K562 (cell line): ENCODE data around the gene KCNE1.
"Not testable (repeated sequence)": the region's sequence is repeated elsewhere in the genome, so short reads cannot be mapped to it uniquely, and the experiment has no call there.

Source experiments
- FOXM1 ChIP-seq, 2 experiments: fragments of 450-650 bp in 1 of 2; sonication (generic) in 1 of 2; formaldehyde crosslinking in 1 of 2; IDR thresholded peaks; 2 replicates each; pipeline versions ENCODE4 v1.6.1 to v1.9.0; 2017 to 2022; ENCODE audit warnings: low read depth in 2 of 2, mild to moderate bottlenecking in 2 of 2, missing genetic modification reagents in 1 of 2, moderate library complexity in 1 of 2
- JUN ChIP-seq, 2 experiments: sonication (generic) in 1 of 2; formaldehyde crosslinking in 1 of 2; IDR thresholded peaks; 2 replicates each; pipeline versions ENCODE4 v1.6.1 to v1.8.0; 2012 to 2022; ENCODE audit warnings: borderline replicate concordance in 2 of 2, mild to moderate bottlenecking in 2 of 2, improper control_type of control experiment in 1 of 2, low read depth in 1 of 2, low read length in 1 of 2, missing genetic modification reagents in 1 of 2
- KLF6 ChIP-seq: fragments of 250-450 bp; sonication (Bioruptor Pico); IDR thresholded peaks from 2 replicates; pipeline ENCODE4 v1.4.0; 2020; ENCODE audit warnings: mild to moderate bottlenecking, moderate library complexity, borderline replicate concordance
- NFYB ChIP-seq: IDR thresholded peaks from 2 replicates; pipeline ENCODE4 v1.6.1; 2011; ENCODE audit warnings: mild to moderate bottlenecking, moderate library complexity; ENCODE audit not compliant: insufficient read length; ENCODE audit errors: extremely low read depth
- POLR2A ChIP-seq: fragments of 450-650 bp; conservative IDR thresholded peaks from 2 replicates; pipeline ENCODE4 v1.6.1; 2016
- ZFP36 ChIP-seq: fragments of 150-350 bp; IDR thresholded peaks from 2 replicates; pipeline ENCODE4 v1.6.1; 2018; ENCODE audit warnings: low read length, low read depth; ENCODE audit not compliant: partially characterized antibody
- TF ChIP-seq, protein P1 (sequence below): fragments of 450-650 bp; conservative IDR thresholded peaks from 2 replicates; pipeline ENCODE4 v1.6.1; 2016; ENCODE audit warnings: missing genetic modification characterization, low read depth, mild to moderate bottlenecking, missing compliant biosample characterization, moderate library complexity
- TF ChIP-seq, protein P2 (sequence below): sonication (generic); formaldehyde crosslinking; IDR thresholded peaks from 2 replicates; pipeline ENCODE4 v1.8.0; 2022; ENCODE audit warnings: mild to moderate bottlenecking, missing genetic modification reagents

DNA sequence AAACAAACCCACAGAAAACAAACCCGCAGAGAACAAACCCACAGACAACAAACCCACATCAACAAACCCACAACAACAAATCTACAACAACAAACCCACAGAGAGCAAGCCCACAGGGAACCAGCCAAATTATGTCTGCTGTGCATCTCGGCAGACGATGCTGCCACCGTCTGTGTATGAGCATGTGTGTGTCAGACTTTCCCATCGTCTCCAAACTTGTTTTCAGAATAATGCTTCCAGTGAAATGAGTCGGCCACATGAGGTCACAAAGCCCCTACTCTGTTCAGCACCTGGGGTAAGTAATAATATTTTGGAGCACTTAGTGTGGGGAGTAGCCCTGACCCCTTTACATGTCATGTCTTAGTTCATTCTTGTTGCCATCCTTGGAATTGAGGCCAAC is 105.9 kb downstream of the KCNE1 start:
- not testable (repeated sequence) for TF ChIP-seq JUN (IDR thresholded peaks at IDR 0.05; ENCODE audit: borderline replicate concordance, low read depth, low read length); JUN (CRISPR knock-in tag; IDR thresholded peaks at IDR 0.05; ENCODE audit: borderline replicate concordance); NFYB; FOXM1 (IDR thresholded peaks at IDR 0.05; ENCODE audit: low read depth); FOXM1 (CRISPR knock-in tag; IDR thresholded peaks at IDR 0.05; ENCODE audit: low read depth); ZFP36; POLR2A; KLF6 (CRISPR knock-in tag)
- TF ChIP-seq, protein P1, sequence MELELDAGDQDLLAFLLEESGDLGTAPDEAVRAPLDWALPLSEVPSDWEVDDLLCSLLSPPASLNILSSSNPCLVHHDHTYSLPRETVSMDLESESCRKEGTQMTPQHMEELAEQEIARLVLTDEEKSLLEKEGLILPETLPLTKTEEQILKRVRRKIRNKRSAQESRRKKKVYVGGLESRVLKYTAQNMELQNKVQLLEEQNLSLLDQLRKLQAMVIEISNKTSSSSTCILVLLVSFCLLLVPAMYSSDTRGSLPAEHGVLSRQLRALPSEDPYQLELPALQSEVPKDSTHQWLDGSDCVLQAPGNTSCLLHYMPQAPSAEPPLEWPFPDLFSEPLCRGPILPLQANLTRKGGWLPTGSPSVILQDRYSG: not testable (repeated sequence)
- TF ChIP-seq, protein P2, sequence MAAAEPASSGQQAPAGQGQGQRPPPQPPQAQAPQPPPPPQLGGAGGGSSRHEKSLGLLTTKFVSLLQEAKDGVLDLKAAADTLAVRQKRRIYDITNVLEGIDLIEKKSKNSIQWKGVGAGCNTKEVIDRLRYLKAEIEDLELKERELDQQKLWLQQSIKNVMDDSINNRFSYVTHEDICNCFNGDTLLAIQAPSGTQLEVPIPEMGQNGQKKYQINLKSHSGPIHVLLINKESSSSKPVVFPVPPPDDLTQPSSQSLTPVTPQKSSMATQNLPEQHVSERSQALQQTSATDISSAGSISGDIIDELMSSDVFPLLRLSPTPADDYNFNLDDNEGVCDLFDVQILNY: not testable (repeated sequence)
